Heart left ventricle (tissue), 13 donors: ENCODE measurements around the gene CCDC137.

Experiments used
- CTCF ChIP-seq, 12 donors: fragments of 200-600 bp; sonication (generic) in 4 of 12; IDR thresholded peaks; one replicate each; pipeline versions ENCODE4 v1.5.0 to v1.8.0; 2018 to 2022; ENCODE audit warnings: antibody characterized with exemption in 12 of 12, mild to moderate bottlenecking in 5 of 12
- POLR2A ChIP-seq, 2 donors: fragments of 450-650 bp; IDR thresholded peaks; one replicate each; pipeline ENCODE4 v1.6.1; 2017; ENCODE audit warnings: antibody characterized with exemption in 2 of 2, mild to moderate bottlenecking in 2 of 2, moderate library complexity in 2 of 2
- donor health status: ischemic (EF 13 %, LVEDD 7.1; RV severe dilation, severe dysfunction).
- donor health status: DM: no; HTN: yes; CAD: no.
- donor health status: DM: no; HTN: no; CAD: no.
- donor health status: ischemic (EF 25% LVEDD 6.9; RV normal size, moderate dysfunction).
- donor health status: ischemic (EF 25% LVEDD 5.7; RV mildly dilated, moderate dysfunction).
- donor health status: ischemic (EF 35%, LVEDD 5.7; RV mildly dilated, moderate dysfunction).
- donor health status: nonischemic (EF 11% LVEDD 7.7; RV severe dilation, severe dysfunction).
- donor health status: DM: yes; HTN: yes; CAD: no.
- donor health status: PGD.
- donor health status: ischemic (EF 29% LVEDD 5.4; RV normal size, mild dysfunction).
- donor health status: nonischemic (EF 23%, LVEDD 6.1; RV moderate dilation, normal function).

- TF ChIP-seq CTCF (IDR thresholded peaks at IDR 0.05) (no peak), POLR2A (IDR thresholded peaks at IDR 0.05) (no peak)
Measured at GRCh38 chr17:81681672-81682071, 15.1 kb downstream of the CCDC137 start.
